CD4-positive, alpha-beta T cell treated with Interleukin-2 at 100 ng/mL for 4 hours (primary cell): ENCODE results near the gene PLCXD3.
"Not testable (repeated sequence)": the region's sequence is repeated elsewhere in the genome, so short reads cannot be mapped to it uniquely, and the experiment has no call there.

Experiments
- DNase-seq: peaks from one replicate; pipeline ENCODE4 v3.0.0-alpha.2; 2020; ENCODE audit warnings: low spot score

Gene PLCXD3

DNA sequence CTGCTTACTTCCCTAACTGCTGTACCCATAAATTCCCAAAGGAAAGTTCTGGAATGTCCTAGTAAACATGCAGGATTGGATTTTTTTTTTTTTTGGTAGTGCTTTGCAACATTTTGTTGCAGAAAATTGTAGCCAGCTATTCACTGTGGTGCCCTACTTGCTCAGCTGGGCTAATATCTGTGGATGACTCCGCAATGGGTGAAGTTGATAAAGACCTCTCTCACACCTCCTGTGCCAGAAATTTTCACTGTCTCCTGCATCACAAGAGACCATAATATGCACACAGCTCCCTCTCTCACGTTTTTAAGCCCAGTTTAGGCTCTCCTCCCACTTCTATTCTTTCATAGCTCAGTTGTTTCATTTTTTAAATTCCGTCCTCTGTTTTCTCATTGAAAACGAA is 160.6 kb downstream of the PLCXD3 start:
- no peak for DNase-seq

GRCh38 chr5:41347569-41347968 is 162.8 kb downstream of the PLCXD3 start:
- no peak for DNase-seq

DNA sequence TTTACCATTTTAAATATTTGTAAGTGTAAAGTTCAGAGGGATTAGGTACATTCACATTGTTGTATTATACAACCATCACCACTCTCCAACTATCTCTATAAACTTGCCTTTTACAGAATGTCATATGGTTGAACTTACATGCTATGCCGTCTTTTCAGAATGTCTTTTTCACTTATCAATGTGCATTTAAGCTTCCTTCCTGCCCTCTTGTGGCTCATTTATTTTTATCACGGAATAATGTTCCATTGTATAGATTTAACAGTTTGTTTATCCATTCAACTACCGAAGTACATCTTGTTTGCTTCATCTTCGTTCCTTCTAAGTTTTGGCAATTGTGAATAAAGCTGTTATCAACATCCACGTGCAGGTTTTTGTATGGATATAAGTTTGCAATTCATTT is 163.8 kb downstream of the PLCXD3 start:
- no peak for DNase-seq

GRCh38 chr5:41345295-41345694 is 165.1 kb downstream of the PLCXD3 start:
- no peak for DNase-seq

DNA sequence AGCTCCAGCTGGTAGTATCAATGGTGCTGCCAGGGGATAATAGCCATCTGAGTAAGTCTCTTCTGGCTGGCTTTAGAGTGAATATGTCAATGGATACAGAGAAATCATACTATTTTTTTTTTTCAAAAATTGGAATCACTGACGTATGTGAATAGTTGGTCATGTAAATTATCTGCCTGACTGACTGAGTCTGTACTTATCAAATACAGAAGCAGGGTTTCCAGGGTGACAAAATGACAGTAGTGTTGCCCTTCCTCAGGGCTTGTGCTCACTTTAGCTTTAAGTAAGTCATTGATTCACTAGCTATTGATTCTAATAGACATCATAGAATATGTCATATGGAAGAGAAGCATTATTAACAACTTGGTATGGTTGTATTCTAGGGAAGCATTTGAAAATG is 171.1 kb downstream of the PLCXD3 start:
- no peak for DNase-seq

- DNase-seq = no peak
Measured at GRCh38 chr5:41338136-41338675, 172.2 kb downstream of the PLCXD3 start.

GRCh38 chr5:41337724-41338123 is 172.7 kb downstream of the PLCXD3 start:
- no peak for DNase-seq

- no peak for DNase-seq
Measured at GRCh38 chr5:41337216-41337615, 173.2 kb downstream of the PLCXD3 start.

DNA sequence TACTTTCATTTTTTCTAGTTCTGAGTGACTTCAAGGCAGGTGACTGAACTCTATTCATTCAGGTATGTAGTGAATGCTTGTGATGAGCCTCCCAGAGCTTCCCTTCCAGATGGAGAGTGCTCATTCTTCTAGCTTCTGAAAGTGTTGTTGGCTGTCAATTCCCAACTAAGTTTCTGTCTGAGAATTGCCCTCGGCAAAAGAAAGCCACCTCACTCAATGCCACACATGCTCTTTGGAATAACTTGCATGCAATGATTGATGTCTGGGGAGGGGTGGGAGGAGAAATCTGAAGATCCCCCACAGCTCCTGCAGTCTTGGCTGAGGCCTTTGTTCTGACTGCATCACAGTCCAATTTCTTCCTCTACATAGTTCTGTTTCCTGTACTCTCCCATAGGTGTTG is 173.9 kb downstream of the PLCXD3 start:
- DNase-seq = no peak

- no peak for DNase-seq
Measured at GRCh38 chr5:41335596-41336181, 174.7 kb downstream of the PLCXD3 start.

DNA sequence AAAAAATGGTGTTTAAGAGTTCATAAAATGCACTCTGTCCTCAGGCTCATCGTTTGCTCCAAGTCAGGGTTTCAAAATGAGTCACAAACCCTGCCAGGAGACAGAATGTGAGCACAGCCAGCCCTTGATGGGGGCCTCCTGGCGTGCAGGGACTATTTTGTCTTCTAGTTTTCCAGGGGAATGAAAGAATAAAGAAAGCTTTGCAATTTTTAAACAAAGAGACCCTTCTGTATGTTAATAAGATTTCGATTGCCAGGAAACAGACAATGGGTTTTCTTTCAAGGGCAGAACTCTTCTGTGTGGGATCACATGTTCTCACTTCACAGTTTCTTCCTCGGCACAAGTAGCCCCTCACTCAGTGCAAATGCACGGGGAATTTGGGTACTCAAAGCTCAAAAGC is 175.6 kb downstream of the PLCXD3 start:
- DNase-seq = no peak

DNA sequence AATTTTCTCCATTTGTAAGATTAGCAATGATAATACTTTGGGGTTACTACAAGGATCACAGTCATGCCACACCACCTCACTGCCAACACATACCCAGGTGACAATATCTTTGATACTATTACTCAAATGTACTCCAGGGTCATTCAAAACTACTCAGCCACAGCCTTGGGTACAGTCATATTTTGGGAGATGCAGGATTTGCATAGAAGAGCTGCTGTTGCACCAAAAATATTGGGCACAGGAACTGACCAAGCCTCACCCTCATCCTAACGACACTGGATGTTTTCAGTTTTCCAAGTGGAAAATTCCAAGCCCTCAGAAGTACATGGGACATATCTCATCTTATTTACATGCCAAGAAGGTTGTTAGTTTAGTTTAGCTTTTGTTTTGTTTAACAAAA is 176.2 kb downstream of the PLCXD3 start:
- DNase-seq = no peak

GRCh38 chr5:41325074-41325473 is 185.3 kb downstream of the PLCXD3 start:
- no peak for DNase-seq

DNA sequence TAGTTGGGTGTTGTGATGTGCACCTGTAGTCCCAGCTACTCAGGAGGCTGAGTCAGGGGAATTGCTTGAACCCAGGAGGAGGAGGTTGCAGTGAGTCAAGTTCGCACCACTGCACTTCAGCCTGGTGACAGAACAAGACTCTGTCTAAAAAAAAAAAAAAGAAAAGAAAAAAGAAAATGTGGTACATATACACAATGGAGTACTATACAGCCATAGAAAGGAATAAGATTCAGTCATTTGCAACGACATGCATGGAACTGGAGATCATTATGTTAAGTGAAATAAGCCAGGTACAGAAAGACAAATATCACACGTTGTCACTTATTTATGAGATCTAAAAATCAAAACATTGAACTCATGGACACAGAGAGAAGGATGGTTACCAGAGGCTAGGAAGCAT is 187.6 kb downstream of the PLCXD3 start:
- DNase-seq = not testable (repeated sequence)

- no peak for DNase-seq
Measured at GRCh38 chr5:41312478-41313060, 197.8 kb downstream of the PLCXD3 start.

- DNase-seq = no peak
Measured at GRCh38 chr5:41312066-41312465, 198.3 kb downstream of the PLCXD3 start.

DNA sequence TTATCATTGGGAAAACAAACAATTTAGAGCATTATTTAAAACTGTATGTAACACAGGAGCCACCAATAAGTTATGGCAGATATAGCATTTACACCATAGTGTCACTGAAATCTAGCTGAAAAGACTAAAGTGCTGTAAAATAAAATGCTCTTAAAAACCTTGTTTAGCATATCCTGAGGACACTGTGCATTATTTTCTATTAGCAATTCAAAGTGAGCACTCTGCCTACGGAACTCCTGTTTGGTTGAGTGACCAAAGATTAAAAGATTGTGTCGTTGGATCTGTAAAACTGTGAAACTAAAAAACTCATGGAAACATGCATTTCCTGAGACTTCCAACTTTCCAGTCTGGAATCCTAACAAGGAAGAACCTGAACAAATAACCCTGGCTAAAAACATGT is 201.1 kb downstream of the PLCXD3 start:
- DNase-seq = no peak

- no peak for DNase-seq
Measured at GRCh38 chr5:41306005-41306404, 204.4 kb downstream of the PLCXD3 start.

- no peak for DNase-seq
Measured at GRCh38 chr5:41305056-41305455, 205.3 kb downstream of the PLCXD3 start.

- no peak for DNase-seq
Measured at GRCh38 chr5:41296066-41296465, 214.3 kb downstream of the PLCXD3 start.

GRCh38 chr5:41291323-41291722 is 219.1 kb downstream of the PLCXD3 start:
- DNase-seq = no peak

DNA sequence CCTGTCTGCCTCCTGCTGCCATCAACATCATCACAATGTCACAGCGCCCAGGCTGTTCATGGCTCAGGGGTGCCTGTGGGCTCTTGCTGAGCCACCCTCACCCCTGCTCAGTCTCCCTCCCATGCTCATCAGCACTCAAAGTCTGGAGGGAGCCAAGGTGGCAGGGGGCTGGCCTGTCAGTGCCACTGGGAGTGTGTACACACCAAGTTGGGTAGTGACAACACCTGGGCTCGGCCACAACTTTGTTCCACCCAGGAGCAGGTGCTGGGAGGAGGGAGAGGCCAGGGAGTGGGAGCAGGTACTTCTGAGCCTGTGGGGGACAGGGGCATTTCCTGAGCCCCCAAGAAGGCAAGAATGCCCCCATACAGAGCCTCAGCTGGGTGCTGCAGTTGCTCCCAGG is 219.6 kb downstream of the PLCXD3 start:
- DNase-seq = no peak

GRCh38 chr5:41289970-41290464 is 220.4 kb downstream of the PLCXD3 start:
- no peak for DNase-seq

GRCh38 chr5:41286696-41287095 is 223.7 kb downstream of the PLCXD3 start:
- DNase-seq = no peak
